Measurements from ENCODE around the gene XPNPEP2.

The XPNPEP2 gene

DNA sequence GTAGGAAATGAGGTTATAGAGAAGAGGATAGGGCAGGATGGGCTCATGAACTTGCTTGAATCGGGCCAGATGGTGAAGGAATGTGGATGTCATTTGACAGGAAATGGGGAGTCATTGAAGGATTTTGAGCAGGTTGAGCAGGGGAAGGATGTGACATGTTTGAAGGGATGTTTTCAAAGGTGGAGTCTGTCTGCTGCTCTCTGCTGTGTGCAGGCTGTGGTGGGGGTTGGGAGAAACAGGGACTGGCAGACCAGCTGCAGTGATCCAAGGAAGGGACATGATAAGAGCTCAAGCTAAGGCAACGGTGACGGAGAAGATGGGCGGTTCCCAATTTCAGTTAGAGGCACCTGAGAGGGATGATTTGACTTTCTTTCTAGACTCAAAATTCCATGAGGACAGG is 14.0 kb upstream of the XPNPEP2 start:
- TF ChIP-seq, protein P1, sequence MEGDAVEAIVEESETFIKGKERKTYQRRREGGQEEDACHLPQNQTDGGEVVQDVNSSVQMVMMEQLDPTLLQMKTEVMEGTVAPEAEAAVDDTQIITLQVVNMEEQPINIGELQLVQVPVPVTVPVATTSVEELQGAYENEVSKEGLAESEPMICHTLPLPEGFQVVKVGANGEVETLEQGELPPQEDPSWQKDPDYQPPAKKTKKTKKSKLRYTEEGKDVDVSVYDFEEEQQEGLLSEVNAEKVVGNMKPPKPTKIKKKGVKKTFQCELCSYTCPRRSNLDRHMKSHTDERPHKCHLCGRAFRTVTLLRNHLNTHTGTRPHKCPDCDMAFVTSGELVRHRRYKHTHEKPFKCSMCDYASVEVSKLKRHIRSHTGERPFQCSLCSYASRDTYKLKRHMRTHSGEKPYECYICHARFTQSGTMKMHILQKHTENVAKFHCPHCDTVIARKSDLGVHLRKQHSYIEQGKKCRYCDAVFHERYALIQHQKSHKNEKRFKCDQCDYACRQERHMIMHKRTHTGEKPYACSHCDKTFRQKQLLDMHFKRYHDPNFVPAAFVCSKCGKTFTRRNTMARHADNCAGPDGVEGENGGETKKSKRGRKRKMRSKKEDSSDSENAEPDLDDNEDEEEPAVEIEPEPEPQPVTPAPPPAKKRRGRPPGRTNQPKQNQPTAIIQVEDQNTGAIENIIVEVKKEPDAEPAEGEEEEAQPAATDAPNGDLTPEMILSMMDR (IDR thresholded peaks at IDR 0.05; ENCODE audit: insufficient read depth, low read depth, low read length, missing control alignments), result no peak
- no peak for DNase-seq (ENCODE audit: low read depth)

DNA sequence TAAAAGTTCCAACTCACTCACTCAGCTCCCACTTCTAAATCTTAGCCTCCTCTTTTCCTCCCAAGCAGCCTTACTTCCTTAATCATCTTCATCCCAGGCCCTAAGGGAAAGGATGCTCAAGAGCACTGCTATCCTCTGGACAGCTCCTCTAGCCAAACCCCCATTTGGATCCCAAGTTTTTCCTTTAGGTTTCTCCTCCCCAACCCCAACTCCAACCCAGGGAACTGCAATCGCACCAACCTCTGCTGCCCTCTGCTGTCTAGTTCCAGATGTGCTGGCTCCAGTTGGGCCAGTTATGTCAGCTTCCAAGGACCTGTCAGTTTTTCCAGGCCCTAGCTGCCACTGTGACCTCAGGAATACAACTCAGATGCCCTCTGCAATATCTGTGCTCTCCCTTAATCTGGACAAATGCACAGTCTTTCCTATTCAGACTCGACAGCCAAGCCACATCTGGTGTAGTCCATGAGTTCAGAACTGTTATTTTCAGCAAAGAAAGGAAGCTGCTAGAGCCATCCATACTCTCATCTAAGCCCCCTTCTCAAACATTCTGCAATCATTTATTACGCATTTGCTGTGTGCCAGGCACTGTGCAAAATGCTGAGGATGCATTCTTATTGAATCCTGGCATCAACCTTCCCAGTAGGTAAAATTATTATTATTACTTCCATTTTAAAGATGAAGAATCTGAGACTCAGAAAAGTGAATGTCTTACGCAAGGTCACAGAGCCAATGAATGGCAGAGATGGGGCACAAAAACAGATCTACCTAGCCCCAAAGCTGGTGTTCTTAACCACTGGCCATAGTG is 12.3 kb upstream of the XPNPEP2 start:
- TF ChIP-seq, protein P1 (IDR thresholded peaks at IDR 0.05; ENCODE audit: insufficient read depth, low read depth, low read length, missing control alignments), result peak; percentile 78

More for the DNA sequence above, 14.0 kb upstream of the XPNPEP2 start:
- H3K4me3 ChIP-seq (ENCODE audit: low read length), result no peak overlapping the region

DNA sequence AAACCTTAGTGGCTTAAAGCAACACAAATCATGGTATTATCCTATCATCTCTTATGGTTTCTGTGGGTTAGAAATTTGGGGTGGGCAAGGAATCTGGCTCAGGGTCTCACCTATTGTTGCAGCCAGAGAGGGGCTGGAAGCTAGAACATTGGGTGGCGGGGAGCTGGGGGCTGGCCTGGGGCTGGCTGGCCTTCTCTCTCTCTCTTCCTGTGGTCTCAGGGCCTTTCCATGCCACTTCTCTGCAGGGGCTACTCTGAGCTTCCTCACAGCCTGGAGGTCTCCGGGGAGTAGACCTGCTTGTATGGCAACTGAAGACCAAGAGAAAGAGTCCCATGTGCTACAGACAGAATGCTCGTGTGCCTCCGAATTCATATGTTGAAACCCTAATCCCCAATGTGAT is 10.7 kb upstream of the XPNPEP2 start:
- TF ChIP-seq, protein P1 (IDR thresholded peaks at IDR 0.05; ENCODE audit: insufficient read depth, low read depth, low read length, missing control alignments), result no peak
- no peak for DNase-seq (ENCODE audit: low read depth)
- no peak overlapping the region for H3K4me3 ChIP-seq (ENCODE audit: low read length)

More for the DNA sequence above, 12.3 kb upstream of the XPNPEP2 start:
- H3K4me3 ChIP-seq (ENCODE audit: low read length), result no peak overlapping the region
- DNase-seq (ENCODE audit: low read depth), result peak; percentile 64

DNA sequence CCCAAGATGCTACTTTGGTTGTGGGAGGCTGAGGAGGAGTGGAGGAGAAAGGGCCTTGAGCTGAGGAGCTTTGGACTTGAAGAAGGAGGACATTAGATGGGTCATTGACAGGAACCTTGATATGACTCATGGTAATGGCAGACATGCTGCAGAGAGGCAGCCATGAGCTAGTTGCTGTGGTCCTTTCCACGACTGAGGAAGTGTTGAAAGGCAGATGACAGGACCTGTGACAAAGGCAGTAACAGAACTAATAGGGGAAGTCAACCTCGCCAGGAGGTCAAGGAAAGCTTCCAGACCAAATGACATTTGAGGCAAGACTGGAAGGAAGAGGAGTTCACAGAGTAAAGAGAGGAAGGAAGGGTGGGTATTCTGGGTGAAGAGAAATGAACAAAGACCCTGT is 7.6 kb upstream of the XPNPEP2 start:
- no peak overlapping the region for H3K4me3 ChIP-seq (ENCODE audit: low read length)
- no peak for DNase-seq (ENCODE audit: low read depth)
- TF ChIP-seq, protein P1 (IDR thresholded peaks at IDR 0.05; ENCODE audit: insufficient read depth, low read depth, low read length, missing control alignments), result no peak

DNA sequence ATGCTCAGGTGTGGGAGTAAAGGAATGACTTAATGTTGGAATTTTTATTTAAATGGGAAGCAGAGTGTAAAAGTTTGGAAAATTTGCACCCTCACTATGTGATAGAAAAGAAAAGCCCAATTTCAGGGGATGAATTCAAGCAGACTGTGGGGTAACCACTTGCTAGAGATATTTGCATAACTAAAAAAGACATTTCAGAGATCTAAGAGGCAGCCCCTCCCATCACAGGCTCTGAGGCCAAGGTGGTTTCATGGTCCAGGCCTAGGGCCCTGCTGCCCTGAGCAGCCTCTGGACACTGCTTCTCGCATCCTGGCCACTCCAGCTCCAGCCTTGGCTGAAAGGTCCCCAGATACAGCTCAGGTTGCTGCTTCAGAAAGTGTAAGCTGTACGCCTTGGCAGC is 5.9 kb upstream of the XPNPEP2 start:
- TF ChIP-seq, protein P1 (IDR thresholded peaks at IDR 0.05; ENCODE audit: insufficient read depth, low read depth, low read length, missing control alignments), result no peak
- H3K4me3 ChIP-seq (ENCODE audit: low read length), result no peak overlapping the region
- no peak for DNase-seq (ENCODE audit: low read depth)

DNA sequence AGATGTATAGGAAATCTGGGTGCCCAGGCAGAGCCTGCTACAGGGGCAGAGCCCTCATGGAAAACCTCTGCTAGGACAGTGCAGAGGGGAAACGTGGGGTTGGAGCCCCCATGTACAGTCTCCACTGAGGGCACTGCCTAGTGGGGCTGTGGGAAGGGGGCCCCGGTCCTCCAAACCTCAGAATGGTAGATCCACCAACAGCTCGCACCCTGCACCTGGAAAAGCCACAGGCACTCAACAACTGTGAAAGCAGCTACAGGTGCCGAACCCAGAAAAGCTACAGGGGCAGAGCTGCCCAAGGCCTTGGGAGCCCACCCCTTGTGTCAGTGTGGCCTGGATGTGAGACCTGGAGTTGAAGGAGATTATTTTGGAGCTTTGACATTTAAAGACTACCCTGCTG is 5.4 kb upstream of the XPNPEP2 start:
- TF ChIP-seq, protein P1 (IDR thresholded peaks at IDR 0.05; ENCODE audit: insufficient read depth, low read depth, low read length, missing control alignments), result no peak
- no peak for DNase-seq (ENCODE audit: low read depth)
- H3K4me3 ChIP-seq (ENCODE audit: low read length), result no peak overlapping the region

DNA sequence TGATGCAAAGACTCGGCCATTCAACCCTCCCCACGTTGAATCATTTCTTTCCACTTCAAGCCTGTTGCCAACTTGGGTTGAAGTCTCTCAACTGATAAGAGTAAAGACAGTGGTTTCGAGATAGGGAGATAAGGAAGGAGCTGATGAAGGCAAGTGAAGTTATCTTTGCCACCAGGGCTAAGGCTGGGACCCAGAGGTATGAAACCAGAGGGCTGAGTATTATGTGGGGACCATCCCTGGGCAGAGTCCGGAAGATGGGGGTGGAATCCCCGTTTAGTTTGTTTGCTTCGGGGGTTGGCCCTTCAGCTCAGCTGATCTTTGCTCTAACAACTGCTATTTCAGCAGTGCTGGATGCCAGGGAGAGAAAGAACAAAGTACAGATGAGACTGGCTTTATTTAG is 2.3 kb upstream of the XPNPEP2 start:
- TF ChIP-seq, protein P1 (IDR thresholded peaks at IDR 0.05; ENCODE audit: insufficient read depth, low read depth, low read length, missing control alignments), result no peak
- DNase-seq (ENCODE audit: low read depth), result no peak
- no peak overlapping the region for H3K4me3 ChIP-seq (ENCODE audit: low read length)

Measured in epithelial cell of esophagus (primary cell).